Osteocyte (in vitro differentiated cells): ENCODE measurements around the gene AQP11. TPM values are rescaled to one million over a fixed set of nuclear protein-coding genes. Genes with fewer than 3 reads are reported as not detected.

Experiments
- DNase-seq: peaks from one replicate; pipeline ENCODE4 v3.0.0; 2021; ENCODE audit warnings: mixed read lengths; ENCODE audit not compliant: unreplicated experiment; ENCODE audit errors: extremely low spot score
- H3K27ac Mint-ChIP-seq: one replicate; pipeline ENCODE4 v1.8.0; 2021; ENCODE audit warnings: mild to moderate bottlenecking, mixed read lengths; ENCODE audit not compliant: unreplicated experiment
- H3K27me3 Mint-ChIP-seq: one replicate; pipeline ENCODE4 v1.8.0; 2021; ENCODE audit warnings: mixed read lengths; ENCODE audit not compliant: unreplicated experiment
- H3K36me3 Mint-ChIP-seq: one replicate; pipeline ENCODE4 v1.8.0; 2021; ENCODE audit warnings: mixed read lengths; ENCODE audit not compliant: unreplicated experiment
- H3K4me1 Mint-ChIP-seq: one replicate; pipeline ENCODE4 v1.8.0; 2021; ENCODE audit warnings: mixed read lengths; ENCODE audit not compliant: unreplicated experiment
- H3K4me3 Mint-ChIP-seq: one replicate; pipeline ENCODE4 v1.8.0; 2021; ENCODE audit warnings: mild to moderate bottlenecking, moderate library complexity, mixed read lengths; ENCODE audit not compliant: unreplicated experiment
- H3K9me3 Mint-ChIP-seq: one replicate; pipeline ENCODE4 v1.8.0; 2021; ENCODE audit warnings: mixed read lengths; ENCODE audit not compliant: unreplicated experiment
- CTCF ChIP-seq: fragments of 200-600 bp; sonication (generic); IDR thresholded peaks from 2 replicates; pipeline ENCODE4 v1.5.0; 2021; ENCODE audit warnings: antibody characterized with exemption, mild to moderate bottlenecking, moderate library complexity
- total RNA-seq: library from RNA; stranded (reverse); gene quantifications from 2 replicates; pipeline ENCODE4 v1.2.1, GENCODE V29; 2021

Gene AQP11
- total RNA-seq, 1 donor from 2014 or later, result 0.91 TPM

GRCh38 chr11:77596626-77597025 lies 6.9 kb downstream of the AQP11 start:
- Mint-ChIP-seq H3K27me3 (no peaks in the 10 kb centered on the region), H3K9me3 (no peaks in the 10 kb centered on the region), H3K36me3 (peaks cover 3% of the 10 kb centered on the region), H3K4me3 (no peak overlapping the region), H3K4me1 (peaks cover 3% of the 10 kb centered on the region), H3K27ac (no peak overlapping the region)
- no peak for DNase-seq
- no peak for TF ChIP-seq CTCF

GRCh38 chr11:77598195-77598594 lies 8.4 kb downstream of the AQP11 start:
- Mint-ChIP-seq H3K27ac (no peak overlapping the region), H3K9me3 (no peaks in the 10 kb centered on the region), H3K27me3 (no peaks in the 10 kb centered on the region), H3K4me3 (no peak overlapping the region), H3K4me1 (peaks cover 12% of the 10 kb centered on the region), H3K36me3 (peaks cover 3% of the 10 kb centered on the region)
- DNase-seq, result no peak
- TF ChIP-seq CTCF, result no peak

- DNase-seq, result no peak
- H3K4me1 Mint-ChIP-seq, result peaks cover 9% of the 10 kb centered on the region
- no peaks in the 10 kb centered on the region for H3K27me3 Mint-ChIP-seq
- TF ChIP-seq CTCF, result no peak
- no peak overlapping the region for H3K4me3 Mint-ChIP-seq
- peak overlapping the region; percentile 71 for H3K27ac Mint-ChIP-seq
- peaks cover 8% of the 10 kb centered on the region for H3K36me3 Mint-ChIP-seq
- no peaks in the 10 kb centered on the region for H3K9me3 Mint-ChIP-seq
Measured at GRCh38 chr11:77602381-77603088, 12.8 kb downstream of the AQP11 start.

- DNase-seq, result no peak
- H3K4me1 Mint-ChIP-seq, result peaks cover 9% of the 10 kb centered on the region
- no peak for TF ChIP-seq CTCF
- H3K27ac Mint-ChIP-seq, result no peak overlapping the region
- no peaks in the 10 kb centered on the region for H3K9me3 Mint-ChIP-seq
- no peaks in the 10 kb centered on the region for H3K27me3 Mint-ChIP-seq
- H3K4me3 Mint-ChIP-seq, result no peak overlapping the region
- peaks cover 5% of the 10 kb centered on the region for H3K36me3 Mint-ChIP-seq
Measured at GRCh38 chr11:77604281-77604680, 14.5 kb downstream of the AQP11 start.

GRCh38 chr11:77609234-77609633 lies 19.5 kb downstream of the AQP11 start:
- Mint-ChIP-seq H3K27me3 (no peaks in the 10 kb centered on the region), H3K27ac (no peak overlapping the region), H3K36me3 (peaks cover 14% of the 10 kb centered on the region), H3K4me1 (no peaks in the 10 kb centered on the region), H3K4me3 (no peak overlapping the region), H3K9me3 (no peaks in the 10 kb centered on the region)
- no peak for TF ChIP-seq CTCF
- DNase-seq, result no peak
